OCI-M2 (cell line): ENCODE results near the gene ONECUT3.

Source experiments
- DNase-seq: peaks from one replicate; lab custom pipeline; 2025; ENCODE audit not compliant: unreplicated experiment; lab: John Stamatoyannopoulos, UW

The ONECUT3 gene

DNA sequence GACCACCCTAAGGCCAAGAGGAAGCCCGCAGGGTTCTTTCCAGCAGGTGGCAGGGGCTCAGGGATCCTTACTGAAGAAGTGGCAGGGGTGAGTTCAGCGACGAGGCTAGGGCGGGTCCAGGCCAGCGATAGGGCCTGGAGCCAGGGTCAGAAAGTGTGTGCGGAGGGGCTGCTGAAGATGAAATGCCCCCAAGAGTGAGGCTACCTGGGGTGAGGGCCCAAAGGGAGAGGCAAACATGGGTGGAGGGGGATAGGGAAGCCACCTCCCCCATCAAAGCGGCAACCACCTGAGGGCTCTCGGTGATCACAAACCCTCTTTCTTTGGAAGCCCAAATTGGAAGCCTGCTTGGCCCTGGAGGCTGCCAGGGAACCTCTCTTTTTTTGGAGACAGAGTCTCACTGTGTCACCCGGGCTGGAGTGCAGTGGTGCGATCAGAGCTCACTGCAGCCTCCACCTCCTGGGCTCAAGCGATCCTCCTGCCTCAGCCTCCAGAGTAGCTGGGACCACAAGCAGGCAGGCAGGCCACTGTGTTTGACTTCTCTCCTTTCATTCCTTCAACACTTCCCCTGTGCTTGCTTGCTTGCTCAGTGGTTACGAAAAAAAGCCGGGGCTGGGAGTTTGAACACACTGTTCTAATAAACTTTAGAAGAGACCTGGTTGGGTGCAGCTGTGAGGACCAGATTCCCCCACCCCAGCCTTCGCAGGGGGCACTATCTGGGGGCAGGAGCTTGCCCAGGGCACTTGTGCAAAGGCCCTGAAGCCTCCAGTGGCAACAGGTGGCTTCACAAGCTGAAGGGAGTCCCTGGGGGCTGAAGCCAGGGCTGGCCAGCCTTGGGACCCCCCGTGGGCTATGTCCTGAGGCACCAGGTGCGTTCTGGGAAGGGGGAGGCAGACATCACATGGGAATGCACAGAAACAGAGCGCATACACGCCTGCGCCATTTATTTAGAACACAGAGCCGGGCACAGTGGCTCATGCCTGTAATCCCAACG is 60.2 kb downstream of the ONECUT3 start:
- DNase-seq, result no peak

DNA sequence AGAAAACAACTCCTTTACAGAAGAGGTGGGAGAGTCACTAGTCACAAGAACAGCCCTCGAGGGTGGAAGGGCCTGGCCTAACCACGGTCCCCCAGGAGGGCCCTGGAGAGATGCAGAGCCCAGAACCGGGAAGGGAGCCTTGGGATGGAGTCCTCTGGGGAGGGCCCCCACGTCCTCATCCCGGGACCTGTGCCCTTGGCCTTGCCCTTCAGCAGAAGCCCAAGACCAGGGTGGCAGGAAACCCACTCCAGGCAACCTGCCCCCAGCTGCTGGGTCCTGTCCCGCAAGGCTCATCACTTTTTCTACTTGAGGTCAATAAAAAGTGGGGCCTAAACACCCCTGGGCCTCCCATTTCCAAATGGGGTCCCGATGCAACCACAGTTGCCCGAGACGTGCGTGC is 61.1 kb downstream of the ONECUT3 start:
- no peak for DNase-seq

DNA sequence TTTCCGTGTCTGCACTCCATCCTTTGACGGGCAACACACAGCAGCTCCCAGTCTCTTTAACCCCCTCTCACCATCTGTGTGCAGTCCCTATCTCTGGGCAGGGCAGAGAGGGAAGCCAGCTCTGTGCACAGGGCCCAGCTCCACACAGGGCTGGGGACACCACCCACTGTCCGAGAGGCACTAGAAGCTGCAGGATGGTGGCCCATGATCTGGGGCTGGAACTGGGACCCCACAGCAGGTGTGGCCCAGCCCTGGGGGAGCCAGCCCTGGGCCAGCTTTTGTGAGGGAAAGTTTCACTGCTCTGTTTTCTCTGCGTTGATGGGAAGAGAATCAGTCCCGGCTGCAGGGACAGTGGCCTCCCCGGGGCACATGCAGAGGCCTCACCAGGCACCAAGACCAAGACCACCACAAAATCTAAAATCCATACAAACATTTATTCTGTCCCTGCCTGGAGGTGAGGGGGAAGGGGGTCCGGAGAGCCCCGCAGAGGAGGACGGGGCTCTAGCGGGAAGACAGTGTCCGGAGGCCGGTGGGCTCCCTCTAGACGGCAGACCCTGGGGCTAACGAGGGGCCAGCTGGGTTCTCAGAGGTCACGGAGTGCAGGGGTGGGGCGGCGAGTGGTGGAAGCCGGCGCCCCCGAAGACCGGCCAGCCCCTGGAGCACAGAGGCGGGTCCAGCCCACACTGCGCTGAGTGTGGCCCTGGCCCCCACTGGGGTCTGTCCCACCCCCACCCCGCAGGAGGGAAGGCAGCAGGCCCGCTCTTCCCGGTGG is 61.7 kb downstream of the ONECUT3 start:
- no peak for DNase-seq

DNA sequence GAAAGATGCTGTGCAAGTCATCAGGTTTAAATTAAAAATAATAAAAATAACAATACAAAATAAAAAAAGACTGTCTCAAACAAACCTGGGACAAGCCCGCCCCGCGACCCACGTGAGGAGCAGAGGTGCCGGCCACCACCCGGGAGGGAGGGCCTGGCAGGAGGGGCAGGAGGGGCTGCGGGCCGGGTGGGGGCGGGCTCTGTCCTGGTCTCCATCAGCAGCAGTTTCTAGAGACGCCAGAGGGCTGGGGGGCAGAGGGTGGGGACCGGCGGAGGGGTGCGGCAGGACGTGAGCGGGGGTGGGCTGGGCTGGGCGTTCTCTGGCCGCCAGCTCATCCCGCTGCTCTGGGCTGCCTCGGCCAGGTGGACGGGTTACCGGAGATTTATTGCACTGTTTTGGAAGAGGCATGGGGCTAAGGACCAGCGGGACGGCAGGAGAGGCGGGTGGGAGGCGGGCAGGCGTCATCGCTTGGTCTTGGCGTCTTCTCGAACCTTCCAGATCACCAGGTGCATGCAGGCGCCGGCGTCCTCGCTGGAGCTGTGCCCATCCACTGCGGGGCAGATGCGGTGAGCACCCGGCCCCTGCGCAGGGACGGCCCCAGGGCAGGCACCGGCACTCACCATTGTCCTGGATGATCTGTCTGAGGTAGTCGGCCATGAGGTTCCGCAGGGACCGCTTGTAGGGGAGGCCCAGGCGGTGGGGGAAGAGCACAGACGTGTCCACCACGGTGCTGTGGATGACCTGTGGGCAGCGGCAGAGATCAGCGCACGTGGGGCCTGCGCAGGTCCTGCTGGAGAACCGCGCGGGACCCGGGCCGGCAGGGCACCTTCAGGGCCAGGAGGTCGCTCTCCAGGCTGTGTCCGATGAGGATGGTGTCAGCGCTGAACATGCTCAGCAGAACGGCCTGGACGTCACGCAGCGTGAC is 62.6 kb downstream of the ONECUT3 start:
- no peak for DNase-seq

DNA sequence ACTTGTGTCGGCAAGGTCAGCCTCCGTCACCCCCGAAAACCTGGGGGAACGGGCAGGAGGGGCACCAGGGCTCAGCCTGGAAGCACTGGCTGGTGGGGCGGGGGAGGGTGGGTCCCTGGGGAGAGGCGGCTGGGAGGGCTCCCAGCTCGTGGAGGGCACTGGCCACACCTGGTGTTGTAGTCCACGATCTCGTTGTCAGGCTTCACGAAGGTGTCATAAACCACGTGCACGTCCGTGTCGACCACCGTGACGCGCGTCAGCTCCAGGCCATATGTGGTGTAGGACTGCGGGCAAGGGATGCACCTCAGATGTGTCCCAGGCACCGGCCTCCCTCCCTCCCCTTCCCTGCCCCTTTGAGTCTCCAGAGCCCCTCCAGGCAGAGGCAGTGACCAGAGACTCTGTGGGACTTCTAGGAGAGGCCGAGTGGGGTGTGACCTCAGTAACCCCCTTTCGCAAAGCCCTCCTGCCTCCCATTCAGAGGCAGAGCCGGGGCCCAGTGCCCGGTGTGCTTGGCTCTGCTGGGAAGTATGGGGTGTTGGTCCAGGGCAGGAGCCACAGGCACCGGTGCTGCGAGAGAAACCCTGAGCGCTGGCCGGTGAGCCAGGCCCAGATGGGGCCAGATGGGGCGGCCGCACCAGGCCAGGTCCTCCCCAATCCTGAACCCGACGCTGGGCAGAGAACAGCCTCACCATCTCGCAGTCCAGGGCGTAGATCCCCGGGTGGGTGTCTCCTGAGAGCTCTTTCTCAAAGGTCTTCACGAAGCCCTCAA is 63.4 kb downstream of the ONECUT3 start:
- DNase-seq, result no peak

DNA sequence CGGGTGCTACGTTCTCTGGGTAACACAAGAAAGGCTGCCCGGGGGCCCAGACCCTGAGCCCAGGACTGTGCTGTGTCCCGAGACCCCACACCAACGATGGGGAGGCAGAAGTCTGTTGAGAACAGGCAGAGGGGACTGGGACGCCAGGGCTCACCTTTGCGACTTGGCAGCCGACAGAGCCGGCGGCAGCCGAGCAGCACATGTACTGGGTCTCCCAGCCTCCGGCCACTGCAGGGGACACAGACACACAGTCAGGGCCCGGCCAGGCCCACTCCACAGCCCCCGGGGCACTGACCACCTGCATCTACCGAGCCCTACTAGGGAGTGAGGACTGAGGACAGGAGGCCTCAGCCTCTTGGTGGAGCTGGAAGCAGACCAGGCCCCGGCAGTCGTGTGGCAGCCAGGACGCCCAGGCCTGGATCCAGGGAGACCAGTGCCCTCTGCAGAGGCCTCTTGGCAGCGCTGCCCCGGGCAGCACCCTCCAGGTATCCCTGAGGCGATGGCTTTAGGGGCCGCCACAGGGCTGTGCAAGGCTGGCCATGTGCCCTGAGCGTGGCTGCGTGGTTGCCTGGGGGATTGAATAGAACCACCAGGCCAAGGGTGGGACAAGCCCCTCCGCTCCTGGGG is 64.4 kb downstream of the ONECUT3 start:
- no peak for DNase-seq

DNA sequence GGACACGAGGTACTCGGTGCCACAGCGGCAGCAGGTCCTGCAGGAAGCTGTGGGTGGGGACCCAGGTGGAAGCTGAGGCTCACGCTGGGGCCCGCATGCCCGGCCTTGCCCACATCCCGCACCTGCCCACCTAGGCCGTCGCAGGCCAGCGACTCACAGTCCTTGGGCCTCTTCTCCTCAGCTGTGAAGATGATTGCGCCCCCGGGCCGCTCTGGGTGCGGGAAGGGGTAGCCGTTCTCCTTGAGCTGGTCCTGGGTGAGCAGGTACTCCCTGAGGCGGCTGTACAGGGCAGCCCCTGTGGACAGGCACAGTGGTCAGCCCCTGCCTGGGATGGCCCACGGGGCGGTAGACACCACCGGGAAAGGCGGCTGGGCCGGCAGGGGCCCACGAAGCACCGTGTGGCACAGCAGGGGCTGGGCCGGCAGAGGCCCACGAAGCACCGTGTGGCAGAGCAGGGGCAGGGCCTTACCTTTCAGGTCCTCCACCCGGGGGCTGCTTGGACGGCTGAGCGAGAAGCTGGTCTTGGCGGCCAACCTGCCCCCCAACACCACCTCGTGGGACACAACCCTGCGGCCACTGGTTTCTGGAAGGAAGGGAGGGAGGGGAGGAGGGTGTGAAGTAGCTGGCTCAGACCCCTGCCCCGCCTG is 65.4 kb downstream of the ONECUT3 start:
- no peak for DNase-seq

DNA sequence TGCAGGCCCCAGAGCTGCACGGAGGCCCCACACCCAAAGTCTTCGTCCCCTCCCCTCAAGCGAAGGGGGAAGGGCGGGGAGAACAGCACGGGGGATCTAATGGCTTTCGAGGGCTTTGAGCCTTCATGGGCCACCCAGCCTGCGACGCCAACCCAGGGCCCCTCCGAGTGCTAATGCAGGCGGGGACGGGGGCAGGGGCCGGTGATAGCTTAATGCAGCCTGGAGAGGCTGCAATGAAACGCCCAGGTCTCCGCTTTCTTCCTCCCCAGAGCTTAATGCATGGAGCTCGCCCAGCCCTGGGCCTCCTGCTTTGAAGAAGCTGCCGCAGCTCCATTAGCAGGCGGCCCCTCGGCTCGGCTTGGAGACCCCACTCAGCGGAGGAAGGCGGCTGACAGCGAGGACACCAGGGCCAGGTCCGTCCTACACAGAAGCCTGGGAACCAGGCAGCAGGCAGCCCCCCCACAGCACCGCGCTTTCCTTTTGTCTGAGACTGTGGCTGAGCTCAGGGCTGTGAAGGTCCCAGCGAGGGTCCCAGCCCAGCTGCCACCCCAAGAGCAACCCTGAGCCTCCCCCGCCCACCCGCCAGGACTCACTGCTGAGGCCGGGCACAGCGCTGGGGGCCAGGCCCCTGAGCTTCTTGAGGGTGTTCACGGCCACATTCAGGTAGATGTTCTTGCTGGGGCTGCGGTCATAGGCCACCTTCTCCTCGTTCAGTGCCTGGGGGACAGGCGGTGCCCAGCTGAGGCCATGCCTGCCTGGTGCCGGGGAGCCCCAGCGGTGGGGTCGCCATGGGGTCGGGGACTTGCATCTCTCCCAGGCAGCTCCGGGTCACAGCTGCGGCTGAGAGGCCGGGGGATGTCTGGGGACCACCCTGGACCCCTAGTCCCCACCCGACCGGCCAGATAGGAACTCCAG is 66.3 kb downstream of the ONECUT3 start:
- no peak for DNase-seq

DNA sequence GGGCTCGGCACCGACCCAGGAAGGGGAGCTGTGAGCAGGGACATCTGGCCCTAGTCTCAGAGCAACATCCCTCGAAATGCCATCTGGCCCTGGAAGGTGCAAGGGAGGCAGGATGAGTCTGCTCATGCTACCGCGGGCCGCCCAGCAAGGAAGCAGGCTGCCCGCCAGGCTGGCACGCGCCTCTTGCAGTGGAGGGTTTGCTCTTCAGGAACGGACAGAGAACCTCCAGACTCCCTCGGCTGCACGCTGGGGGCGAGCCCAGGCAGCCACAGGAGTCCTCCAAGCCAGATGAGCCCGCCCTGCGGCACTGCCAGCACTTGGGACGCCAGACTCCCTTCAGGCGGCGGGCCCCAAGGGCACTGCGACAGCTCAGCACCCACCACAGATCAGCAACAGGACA is 68.9 kb downstream of the ONECUT3 start:
- no peak for DNase-seq

DNA sequence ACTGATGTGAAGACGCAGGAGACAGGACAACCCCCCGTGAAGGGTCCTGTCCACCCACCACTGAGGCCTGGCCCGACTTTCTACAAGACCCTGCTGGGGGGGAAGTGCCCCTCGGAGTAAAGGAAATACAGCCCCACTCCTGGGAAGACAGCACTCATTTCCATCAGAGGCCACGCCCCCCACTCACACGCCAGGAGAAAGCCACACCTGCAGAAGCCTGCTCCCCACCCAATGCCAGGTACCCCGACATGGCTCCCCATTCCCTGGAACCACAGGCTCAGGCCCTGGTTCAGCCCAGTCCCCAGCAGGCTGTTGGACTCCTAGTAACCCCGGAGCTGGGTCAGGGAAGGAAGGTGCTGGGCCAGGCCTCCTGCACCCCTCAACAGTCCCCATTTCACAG is 69.7 kb downstream of the ONECUT3 start:
- DNase-seq, result no peak

DNA sequence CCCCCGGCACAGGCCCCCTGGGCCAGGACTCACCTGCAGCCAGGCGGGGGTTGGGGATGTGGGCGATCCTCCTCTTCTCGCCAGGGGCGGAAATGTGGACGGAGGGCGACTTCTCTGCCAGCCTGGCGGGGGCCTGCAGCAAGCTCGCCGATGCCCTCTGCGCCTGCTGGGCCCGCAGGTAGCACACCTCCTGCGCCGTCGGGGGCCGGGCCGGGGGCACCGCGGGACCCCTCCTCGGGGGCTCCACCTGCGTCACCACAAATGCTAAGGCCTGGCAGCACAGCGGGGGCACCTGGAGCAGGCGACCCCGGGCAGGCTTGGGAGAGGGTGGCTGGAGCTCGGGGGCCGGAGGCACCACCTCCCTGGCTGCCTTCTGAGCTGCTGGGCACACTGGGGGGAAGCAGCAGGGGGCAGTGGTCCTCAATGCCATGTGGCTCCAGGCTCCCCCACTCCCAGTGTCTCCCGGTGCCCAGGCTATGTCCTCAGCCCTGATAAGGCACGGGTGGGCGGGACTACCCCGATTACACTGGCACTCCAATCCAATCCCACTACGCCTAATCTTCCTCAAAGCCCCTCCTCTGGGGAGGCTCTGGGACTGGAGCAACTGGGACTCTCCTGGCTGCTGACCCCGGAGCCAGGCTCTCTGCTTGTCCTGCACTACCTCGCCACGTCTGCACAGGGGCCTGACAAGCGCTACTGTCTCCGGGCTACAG is 70.4 kb downstream of the ONECUT3 start:
- DNase-seq, result no peak

DNA sequence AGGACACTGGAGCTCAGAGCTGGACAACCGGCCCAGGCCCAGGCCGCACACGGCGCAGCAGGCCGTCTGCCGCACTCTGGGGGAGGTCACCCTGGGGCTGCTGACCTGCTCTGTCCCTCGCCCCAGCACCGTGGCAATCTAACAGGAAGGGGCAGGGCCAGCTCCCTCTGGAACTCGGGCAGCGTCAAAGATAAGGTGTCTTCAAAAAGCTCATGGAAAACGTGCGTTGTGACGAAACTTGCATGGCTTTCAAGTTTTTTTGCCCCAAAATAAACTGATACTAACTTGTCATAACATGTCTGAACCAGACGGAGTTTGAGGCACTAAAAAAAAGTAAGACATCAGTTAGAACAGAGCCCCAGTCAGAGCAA is 70.9 kb downstream of the ONECUT3 start:
- no peak for DNase-seq

DNA sequence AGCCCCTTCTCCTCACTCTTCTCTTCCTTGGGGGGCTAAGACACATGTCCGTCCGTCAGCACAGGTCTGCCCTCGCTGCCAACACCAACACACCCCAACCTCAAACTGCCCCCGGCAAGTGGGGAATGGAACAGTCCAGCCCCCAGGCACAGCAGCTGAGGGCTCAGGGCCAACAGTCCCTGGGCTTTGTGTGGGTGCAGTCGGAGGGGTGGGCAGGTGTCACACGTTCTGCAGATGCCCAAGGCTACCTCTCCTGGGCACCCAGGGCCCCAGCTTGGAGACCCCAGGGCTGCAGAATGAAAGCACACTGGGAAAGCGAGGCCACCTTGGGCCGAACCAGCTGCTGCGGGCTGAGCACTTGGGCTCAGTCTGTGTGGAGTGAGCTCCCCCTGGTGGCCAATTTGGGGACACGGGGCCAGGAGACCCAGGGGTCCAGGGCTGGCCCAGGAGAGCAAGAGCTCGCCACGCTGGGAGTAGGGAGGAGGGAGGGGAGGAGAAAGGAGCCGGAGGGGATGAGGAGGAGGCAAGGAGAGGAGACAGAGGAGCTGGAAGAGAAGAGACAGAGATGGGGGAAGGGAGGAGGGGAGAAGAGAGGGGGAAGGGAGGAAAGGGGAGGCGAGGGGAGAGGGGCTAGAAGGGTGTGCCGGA is 72.7 kb downstream of the ONECUT3 start:
- no peak for DNase-seq

DNA sequence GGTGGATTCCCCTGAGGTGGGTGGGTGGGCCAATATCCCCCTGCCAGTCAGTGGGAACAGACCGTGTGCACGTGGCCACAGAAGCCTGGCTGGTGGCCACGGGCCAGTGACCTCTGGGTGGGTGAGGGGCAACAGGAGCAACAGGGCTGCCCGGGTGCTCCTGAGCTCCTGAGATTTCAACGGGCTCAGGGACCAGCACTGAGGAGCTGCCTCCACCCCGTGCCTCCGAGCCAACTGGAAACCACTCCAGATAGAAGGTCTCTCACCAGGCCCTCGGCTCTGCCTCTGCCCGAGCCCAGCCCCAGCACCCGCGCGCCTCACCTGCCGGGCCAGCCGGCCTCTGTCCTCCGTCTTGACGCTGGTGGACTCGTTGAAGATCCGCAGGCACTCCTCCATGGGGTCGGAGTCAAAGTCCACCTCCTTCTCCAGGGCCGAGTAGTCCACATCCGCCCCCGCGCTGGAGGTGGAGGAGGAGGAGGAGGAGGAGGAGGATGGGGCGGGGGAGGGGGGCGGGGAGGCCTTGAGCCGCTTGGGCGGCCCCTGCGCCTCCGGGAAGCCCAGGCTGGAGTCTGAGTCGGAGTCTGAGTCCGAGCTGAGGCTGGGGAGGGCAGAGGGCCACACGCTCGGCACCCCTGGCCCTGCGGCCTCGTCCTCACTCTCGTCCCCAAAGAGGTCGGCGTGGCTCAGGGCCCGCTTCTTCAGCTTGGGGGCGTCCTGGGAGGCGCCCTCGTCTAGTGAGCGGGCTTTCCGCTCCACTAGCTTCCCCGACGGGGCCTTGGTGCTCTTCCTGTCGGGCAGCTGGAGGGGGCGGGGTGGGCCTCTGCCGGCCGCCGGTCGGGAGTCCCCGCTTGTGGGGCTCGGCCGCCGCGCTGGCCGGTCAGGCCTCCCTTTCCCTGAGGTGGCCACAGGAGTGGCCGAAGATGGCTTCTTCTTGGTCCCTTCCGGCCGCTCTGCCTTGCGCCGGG is 73.5 kb downstream of the ONECUT3 start:
- DNase-seq, result no peak

DNA sequence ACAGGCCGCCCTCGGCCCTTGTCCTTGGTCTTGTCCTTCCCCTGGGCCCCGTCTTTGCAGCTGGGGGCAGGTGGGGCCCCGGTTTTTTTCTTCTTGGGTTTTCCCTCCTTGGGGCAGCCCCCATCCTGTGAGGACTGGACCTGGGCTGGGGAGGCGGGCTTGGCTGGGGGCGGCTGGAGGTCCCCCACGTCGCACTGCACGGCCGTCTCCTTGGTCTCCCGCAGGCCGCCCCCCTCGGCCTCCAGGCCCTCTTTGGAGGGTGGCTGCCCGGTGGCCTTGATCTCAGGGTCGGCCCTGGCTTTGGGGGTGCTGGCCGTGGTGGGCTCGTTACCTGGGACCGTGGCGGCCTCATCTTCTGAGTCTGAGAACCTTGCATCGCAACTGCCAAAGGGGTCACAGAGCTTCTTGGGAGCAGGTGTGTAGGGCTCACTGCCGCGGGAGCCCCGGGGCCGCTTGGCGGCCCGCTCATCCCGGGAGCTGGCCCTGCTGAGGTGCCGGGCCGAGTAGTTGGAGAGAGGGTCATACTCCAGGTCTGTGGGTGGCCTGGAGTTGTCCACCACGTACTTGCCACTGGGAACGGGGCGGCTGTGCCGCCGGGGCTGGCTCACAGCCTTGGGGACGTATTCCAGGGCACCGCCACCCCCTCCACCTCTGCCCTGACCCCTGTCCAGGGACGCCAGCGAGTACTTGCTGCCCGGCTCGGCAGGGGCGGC is 74.4 kb downstream of the ONECUT3 start:
- DNase-seq, result no peak
